ENCODE measurements around the gene ZNF488.
"Not testable (repeated sequence)": the region's sequence is repeated elsewhere in the genome, so short reads cannot be mapped to it uniquely, and the experiment has no call there.

ZNF488 gene, protein sequence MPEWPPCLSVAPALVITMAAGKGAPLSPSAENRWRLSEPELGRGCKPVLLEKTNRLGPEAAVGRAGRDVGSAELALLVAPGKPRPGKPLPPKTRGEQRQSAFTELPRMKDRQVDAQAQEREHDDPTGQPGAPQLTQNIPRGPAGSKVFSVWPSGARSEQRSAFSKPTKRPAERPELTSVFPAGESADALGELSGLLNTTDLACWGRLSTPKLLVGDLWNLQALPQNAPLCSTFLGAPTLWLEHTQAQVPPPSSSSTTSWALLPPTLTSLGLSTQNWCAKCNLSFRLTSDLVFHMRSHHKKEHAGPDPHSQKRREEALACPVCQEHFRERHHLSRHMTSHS
- total RNA-seq: 0 to 0.10 (median 0.02) reads per million in 18 experiments

GRCh38 chr10:47384148-47384921, at the start of gene ZNF488:
TSS of gene ZNF488 (minus strand) at chr10:47384293. CDS start at chr10:47368829, 15,464 bp downstream.
- peak; percentile 50 to 56 for DNase-seq

DNA sequence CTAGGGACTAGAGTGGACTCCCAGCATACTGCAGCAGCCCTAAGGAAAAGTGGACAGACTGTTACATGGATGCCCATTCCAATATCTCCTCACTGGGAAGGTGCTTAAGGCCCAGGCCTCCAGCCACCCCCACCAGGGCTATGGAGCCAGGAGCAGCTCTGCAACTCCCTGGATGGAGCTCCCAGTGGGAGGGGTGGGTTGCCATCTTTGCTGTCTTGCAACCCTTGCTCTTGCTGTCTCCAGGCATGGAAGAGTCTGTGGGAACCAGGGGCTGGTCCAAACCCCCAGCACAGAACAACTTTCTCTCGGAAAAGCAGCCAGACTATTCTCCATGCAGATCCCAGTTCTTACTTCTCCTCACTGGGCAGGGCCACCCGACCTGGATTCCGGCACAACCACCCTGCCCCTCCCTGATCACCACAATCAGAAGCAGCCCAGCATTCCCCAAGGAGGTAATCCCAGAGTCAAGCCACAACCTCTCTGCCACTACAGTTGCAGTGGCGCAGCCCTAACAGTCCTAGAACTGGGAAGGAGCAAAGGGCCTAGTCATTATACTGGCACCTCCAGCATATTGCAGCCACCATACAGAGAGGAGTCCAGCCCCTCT, 41.8 kb upstream of the ZNF488 start:
- DNase-seq: no peak

DNA sequence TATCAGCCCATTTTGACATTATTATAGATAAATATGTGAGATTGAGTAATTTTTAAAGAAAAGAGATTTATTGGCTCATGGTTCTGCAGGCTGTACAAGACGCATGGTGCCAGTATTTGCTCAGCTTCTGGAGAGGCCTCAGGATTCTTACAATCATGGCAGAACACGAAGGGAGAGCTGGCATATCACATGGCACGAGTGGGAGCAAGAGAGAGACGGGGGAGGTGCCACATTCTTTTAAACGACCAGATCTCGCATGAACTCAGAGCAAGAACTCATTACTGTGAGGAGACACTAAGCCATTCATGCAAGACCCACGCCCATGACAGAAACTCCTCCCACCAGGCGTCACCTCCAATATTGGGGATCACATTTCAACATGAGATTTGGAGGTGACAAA, 40.1 kb upstream of the ZNF488 start:
- no peak for DNase-seq

- no peak for DNase-seq
Measured at GRCh38 chr10:47423476-47423875, 39.4 kb upstream of the ZNF488 start.

GRCh38 chr10:47421057-47421952, 37.2 kb upstream of the ZNF488 start:
- DNase-seq: no peak

DNA sequence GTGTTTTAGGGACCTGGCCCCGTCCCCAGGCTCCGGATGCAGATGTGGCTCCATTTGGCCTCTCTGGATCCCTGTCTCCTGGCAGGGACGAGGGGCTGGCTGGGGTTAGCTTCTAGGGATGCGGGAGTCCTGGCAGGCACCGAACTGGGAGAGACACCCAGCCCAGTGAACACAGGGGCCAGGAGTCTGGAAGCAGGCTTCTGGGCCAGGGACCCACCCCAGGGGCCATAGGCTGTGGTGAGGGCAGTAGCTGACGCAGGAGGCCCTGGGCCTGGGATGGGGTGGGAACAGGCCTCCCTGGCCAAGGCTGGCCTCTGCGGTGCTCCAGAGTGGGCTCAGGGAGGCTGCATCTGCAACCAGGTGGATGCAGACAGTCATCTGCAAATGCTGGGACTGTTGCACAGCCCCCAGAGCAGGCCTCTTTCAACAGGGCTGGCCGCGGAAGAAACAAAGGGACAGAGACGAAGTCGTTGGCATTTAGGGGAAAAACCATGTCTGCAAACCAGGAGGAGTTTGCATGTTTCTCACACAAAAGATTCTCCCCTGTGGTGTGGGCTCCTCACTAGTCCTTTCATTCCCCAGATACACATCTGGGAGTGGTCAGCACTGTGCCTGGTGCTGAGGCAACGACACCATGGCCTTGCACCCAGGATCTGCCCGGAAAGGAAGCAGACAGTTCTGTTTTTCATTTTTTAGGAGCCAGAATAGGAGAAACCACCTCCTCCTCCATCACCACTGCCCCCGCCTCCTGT, 36.4 kb upstream of the ZNF488 start:
- no peak for DNase-seq

DNA sequence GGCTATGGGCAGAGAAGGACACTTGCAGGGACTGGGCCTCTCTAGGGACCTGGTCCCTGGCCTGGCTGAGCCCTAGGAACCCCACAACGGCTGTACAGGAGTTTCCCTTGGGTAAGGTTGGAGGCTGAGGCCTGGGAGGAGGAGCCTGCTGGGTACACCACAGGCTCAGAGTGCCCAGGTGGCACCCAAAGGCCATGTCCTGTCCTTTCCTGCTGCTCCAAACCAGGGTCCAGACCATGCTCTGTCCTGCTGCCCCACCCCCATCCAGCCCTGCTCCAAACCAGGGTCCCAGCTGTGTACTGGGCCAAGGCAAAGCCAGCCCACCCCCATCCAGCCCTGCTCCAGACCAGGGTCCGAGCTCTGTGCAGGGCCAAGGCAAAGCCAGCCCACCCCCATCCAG, 35.3 kb upstream of the ZNF488 start:
- no peak for DNase-seq

- no peak for DNase-seq
Measured at GRCh38 chr10:47418966-47419365, 34.9 kb upstream of the ZNF488 start.

GRCh38 chr10:47418321-47418720, 34.2 kb upstream of the ZNF488 start:
- DNase-seq: no peak

GRCh38 chr10:47416305-47417218, 32.5 kb upstream of the ZNF488 start:
- DNase-seq: not testable (repeated sequence)

GRCh38 chr10:47415520-47416304, 31.6 kb upstream of the ZNF488 start:
- DNase-seq: no peak

- no peak for DNase-seq
Measured at GRCh38 chr10:47414752-47415519, 30.8 kb upstream of the ZNF488 start.

- no peak for DNase-seq
Measured at GRCh38 chr10:47414227-47414592, 30.1 kb upstream of the ZNF488 start.

DNA sequence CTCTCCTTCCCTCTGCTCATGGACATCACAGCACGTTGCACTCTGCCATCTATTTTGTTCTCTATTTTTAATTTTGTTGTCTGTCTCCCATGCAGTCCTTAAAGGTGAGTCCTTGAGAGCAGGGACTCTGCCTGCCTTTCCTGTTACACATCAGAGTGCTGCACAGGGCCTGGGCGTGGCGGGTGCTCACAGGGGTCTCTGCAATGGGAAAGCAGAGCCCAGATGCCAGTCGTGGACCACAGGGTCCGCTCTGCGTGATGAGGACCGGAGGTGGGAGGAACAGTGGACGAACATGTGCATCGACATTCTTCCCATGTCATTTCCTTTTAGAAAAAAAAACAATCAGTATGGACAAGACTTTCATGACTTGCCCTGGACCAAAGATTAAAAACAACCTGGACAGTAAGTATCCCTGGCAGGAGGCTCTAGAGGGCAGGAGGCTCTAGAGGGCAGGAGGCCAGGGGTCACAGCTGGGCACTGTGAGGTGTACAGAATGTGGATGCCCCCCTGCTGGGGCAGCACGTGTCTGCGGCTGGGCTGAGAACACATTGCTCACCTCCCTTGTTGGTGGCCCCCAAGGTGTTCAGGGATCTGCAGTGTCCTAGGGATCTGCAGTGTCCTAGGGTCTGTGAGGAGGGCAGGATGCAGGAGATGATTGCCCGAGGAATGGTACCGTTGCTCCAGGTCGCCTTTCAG, 29.6 kb upstream of the ZNF488 start:
- no peak for DNase-seq

- DNase-seq: no peak
Measured at GRCh38 chr10:47412869-47413268, 28.8 kb upstream of the ZNF488 start.

DNA sequence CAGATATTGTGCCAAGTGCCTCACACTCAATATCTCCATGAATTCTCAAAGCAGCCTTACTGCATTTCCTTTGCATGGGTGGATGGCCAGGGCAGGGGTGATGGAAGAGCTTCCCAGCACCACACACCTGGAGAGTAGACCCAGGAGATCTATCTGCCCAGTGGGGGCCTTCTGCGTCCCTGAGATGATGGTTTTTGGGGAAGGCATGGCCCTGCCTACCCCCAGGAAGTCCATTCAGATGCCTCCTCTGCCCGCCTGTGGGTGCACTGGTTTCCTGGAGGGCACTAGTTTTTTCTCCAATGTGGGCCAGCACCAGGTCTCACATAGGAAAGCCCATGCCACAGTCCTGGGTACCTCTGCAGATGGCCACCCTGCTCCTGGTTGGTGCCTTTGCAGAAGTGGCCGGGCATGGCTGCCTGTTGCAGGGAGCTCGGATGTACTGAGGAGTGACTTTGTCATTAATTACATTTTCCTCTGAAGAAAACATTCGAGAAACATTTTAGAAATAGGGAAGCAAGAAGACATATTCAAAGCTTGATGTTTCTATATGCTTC, 28.2 kb upstream of the ZNF488 start:
- no peak for DNase-seq

DNA sequence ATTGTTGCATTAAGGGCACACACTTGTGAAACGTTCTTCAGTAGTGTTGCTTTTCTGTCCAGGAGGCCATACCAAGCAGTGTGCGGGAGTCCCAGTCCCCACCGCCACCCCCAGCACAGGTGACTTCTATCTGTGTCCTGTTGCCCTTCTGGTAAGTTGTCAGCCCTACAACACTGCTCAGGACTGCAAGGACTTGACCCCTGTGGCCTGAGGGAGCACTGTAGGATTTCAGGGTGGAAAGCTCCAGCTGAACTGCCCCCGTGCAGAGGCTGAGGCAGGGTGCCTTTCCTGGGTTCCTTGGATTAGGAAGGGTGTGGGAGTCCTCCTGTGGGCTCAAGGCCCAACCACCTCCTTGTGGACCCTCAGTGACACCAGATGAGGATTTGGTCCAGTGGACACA, 26.8 kb upstream of the ZNF488 start:
- DNase-seq: no peak

- DNase-seq: no peak
Measured at GRCh38 chr10:47410271-47410670, 26.2 kb upstream of the ZNF488 start.
